ENCODE results near the gene SLC44A5. TPM values are rescaled to one million over a fixed set of nuclear protein-coding genes. Genes with fewer than 3 reads are reported as not detected.
"Not testable (repeated sequence)": the region's sequence is repeated elsewhere in the genome, so short reads cannot be mapped to it uniquely, and the experiment has no call there.

Gene SLC44A5
- total RNA-seq (2013) = 0.02 TPM
- polyA plus RNA-seq (not detected), polyA minus RNA-seq (not detected in 2 replicates), total RNA-seq (0 to 3.2 (median 0.08) reads per million in 11 experiments)

DNA sequence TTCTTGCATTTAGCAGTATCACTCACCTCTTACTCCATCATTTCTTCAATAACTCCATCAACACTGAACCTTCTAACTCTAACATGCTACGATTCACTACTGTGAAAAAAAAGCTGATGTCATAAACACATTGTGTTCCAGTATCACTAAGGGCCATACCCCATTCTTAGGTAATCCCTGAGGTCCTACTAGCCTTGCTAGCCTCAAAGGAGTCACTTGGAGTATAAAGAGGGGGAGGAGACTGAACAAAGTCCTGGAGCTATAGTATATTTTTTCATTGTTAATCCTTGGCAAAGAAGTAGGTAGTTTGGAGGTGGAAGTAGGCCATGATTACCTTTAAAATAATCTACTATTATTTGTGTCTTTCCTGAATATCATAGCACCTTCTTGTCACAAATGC lies at the start of gene SLC44A5:
SLC44A5 (minus strand) TSS at position 101 of the 400 bp plus-strand sequence. CDS start 69,667 bp downstream, outside the sequence.
- no peak within 1 kb of the TSS for H3K27ac ChIP-seq (ENCODE audit: low read depth in 1 of 2, low read length in 2 of 2)
- TF ChIP-seq CTCF (IDR thresholded peaks at IDR 0.05) = no peak
- no peak within 1 kb of the TSS for H3K4me2 ChIP-seq (replicated peaks; ENCODE audit: extremely low read depth, low read length, poor library complexity, severe bottlenecking)
- intact Hi-C loops (cut with micrococcal nuclease) = no loop called here
- H3K27ac Mint-ChIP-seq = no peak within 1 kb of the TSS
- peaks cover 0 to 4% of the 10 kb centered on the region in 2 donors for H3K36me3 Mint-ChIP-seq
- peaks cover 30 to 43% of the 10 kb centered on the region in 2 donors for H3K27me3 ChIP-seq (ENCODE audit: control insufficient read depth in 2 of 2, insufficient read depth in 2 of 2, low read length in 2 of 2)
- H3K9me3 ChIP-seq (replicated peaks in 1 of 2; ENCODE audit: control insufficient read depth in 1 of 2, insufficient read depth in 1 of 2, low read length in 2 of 2) = peaks cover 0 to 13% of the 10 kb centered on the region in 2 donors
- WGBS (ENCODE audit: insufficient coverage) = no CpG with 5 or more reads among the region's 1 CpG
- H3K4me1 Mint-ChIP-seq = peaks cover 10% of the 10 kb centered on the region
- H3K4me1 ChIP-seq (ENCODE audit: control insufficient read depth in 1 of 2, insufficient read depth in 2 of 2, low read length in 2 of 2) = peaks cover 5 to 11% of the 10 kb centered on the region in 2 donors
- H3K79me2 ChIP-seq (ENCODE audit: insufficient read depth, low read length) = no peaks in the 10 kb centered on the region
- H3K27me3 Mint-ChIP-seq (ENCODE audit: low read depth in 3 of 3) = peaks cover 33 to 39% (median 34%) of the 10 kb centered on the region in 3 donors
- peaks cover 3 to 11% (median 6%) of the 10 kb centered on the region in 7 donors for H3K9me3 Mint-ChIP-seq
- no peak within 1 kb of the TSS for H2AFZ ChIP-seq (ENCODE audit: insufficient read depth, low read depth, low read length, poor library complexity, severe bottlenecking)
- DNase-seq = no peak
- H3K36me3 ChIP-seq (replicated peaks in 1 of 2; ENCODE audit: control insufficient read depth in 1 of 2, insufficient read depth in 2 of 2, low read length in 2 of 2) = no peaks in the 10 kb centered on the region
- no peaks in the 10 kb centered on the region for H4K20me1 ChIP-seq (ENCODE audit: insufficient read depth, low read length)
- H3K4me3 ChIP-seq (replicated peaks in 1 of 3; ENCODE audit: low read depth in 2 of 3, low read length in 3 of 3) = no peak within 1 kb of the TSS
- H3K4me3 Mint-ChIP-seq = no peak within 1 kb of the TSS
- no peak within 1 kb of the TSS for H3K9ac ChIP-seq (ENCODE audit: insufficient read depth, low read length, poor library complexity, severe bottlenecking)

DNA sequence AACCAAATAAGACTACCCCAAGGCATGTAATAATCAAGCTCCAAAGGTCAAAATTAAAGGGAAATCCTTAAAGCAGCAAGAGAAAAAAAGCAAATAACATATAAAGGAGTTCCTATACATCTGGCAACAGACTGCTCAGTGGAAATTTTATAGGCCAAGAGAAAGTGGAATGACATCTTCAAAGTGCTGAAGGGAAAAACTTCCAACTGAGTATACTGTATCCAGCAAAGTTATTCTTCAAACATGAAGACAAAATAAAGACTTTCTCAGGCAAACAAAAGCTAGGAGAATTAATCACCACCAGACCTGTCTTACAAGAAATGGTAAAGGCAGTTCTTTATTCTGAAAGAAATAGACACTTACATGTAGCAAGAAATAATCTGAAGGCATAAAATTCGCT lies 45.0 kb upstream of the SLC44A5 start:
- intact Hi-C loops (cut with micrococcal nuclease) = no loop called here
- WGBS (ENCODE audit: insufficient coverage) = no CpG with 5 or more reads among the region's 1 CpG

GRCh38 chr1:75647183-75647582 lies 36.3 kb upstream of the SLC44A5 start:
- intact Hi-C loops (cut with micrococcal nuclease); H3K4me1 Mint-ChIP-seq; H3K27me3 Mint-ChIP-seq (ENCODE audit: low read depth in 3 of 3); H3K4me3 ChIP-seq (replicated peaks in 1 of 3; ENCODE audit: low read depth in 2 of 3, low read length in 3 of 3); H3K4me3 Mint-ChIP-seq; H3K9ac ChIP-seq (ENCODE audit: insufficient read depth, low read length, poor library complexity, severe bottlenecking); H3K4me2 ChIP-seq (replicated peaks; ENCODE audit: extremely low read depth, low read length, poor library complexity, severe bottlenecking); H3K4me1 ChIP-seq (ENCODE audit: control insufficient read depth in 1 of 2, insufficient read depth in 2 of 2, low read length in 2 of 2); DNase-seq; H3K27ac ChIP-seq (ENCODE audit: low read depth in 1 of 2, low read length in 2 of 2); H3K36me3 ChIP-seq (replicated peaks in 1 of 2; ENCODE audit: control insufficient read depth in 1 of 2, insufficient read depth in 2 of 2, low read length in 2 of 2); H3K27me3 ChIP-seq (ENCODE audit: control insufficient read depth in 2 of 2, insufficient read depth in 2 of 2, low read length in 2 of 2); H3K36me3 Mint-ChIP-seq; H3K79me2 ChIP-seq (ENCODE audit: insufficient read depth, low read length); H2AFZ ChIP-seq (ENCODE audit: insufficient read depth, low read depth, low read length, poor library complexity, severe bottlenecking); H4K20me1 ChIP-seq (ENCODE audit: insufficient read depth, low read length): not testable (repeated sequence)
- 64% methylated on average over 1 of the region's 2 CpGs for WGBS (ENCODE audit: insufficient coverage)
- peaks cover 9 to 19% of the 10 kb centered on the region in 2 donors for H3K9me3 ChIP-seq (replicated peaks in 1 of 2; ENCODE audit: control insufficient read depth in 1 of 2, insufficient read depth in 1 of 2, low read length in 2 of 2)
- Mint-ChIP-seq H3K27ac (peak overlapping the region in 1 of 7 donors; percentile 69), H3K9me3 (peaks cover 2 to 24% (median 14%) of the 10 kb centered on the region in 7 donors)

More for the DNA sequence above, 45.0 kb upstream of the SLC44A5 start:
- no peak overlapping the region for H3K4me3 ChIP-seq (replicated peaks in 1 of 3; ENCODE audit: low read depth in 2 of 3, low read length in 3 of 3)
- no peak overlapping the region for H3K4me3 Mint-ChIP-seq
- no peaks in the 10 kb centered on the region for H3K36me3 ChIP-seq (replicated peaks in 1 of 2; ENCODE audit: control insufficient read depth in 1 of 2, insufficient read depth in 2 of 2, low read length in 2 of 2)
- H3K27me3 ChIP-seq (ENCODE audit: control insufficient read depth in 2 of 2, insufficient read depth in 2 of 2, low read length in 2 of 2) = no peaks in the 10 kb centered on the region
- H3K79me2 ChIP-seq (ENCODE audit: insufficient read depth, low read length) = no peaks in the 10 kb centered on the region
- no peak overlapping the region for H3K27ac Mint-ChIP-seq
- H3K9ac ChIP-seq (ENCODE audit: insufficient read depth, low read length, poor library complexity, severe bottlenecking) = no peak overlapping the region
- no peak for DNase-seq
- no peaks in the 10 kb centered on the region for H4K20me1 ChIP-seq (ENCODE audit: insufficient read depth, low read length)
- peaks cover 16 to 20% of the 10 kb centered on the region in 2 donors for H3K9me3 ChIP-seq (replicated peaks in 1 of 2; ENCODE audit: control insufficient read depth in 1 of 2, insufficient read depth in 1 of 2, low read length in 2 of 2)
- no peak overlapping the region for H3K4me2 ChIP-seq (replicated peaks; ENCODE audit: extremely low read depth, low read length, poor library complexity, severe bottlenecking)
- H3K9me3 Mint-ChIP-seq = peaks cover 3 to 23% (median 12%) of the 10 kb centered on the region in 7 donors
- no peaks in the 10 kb centered on the region for H3K36me3 Mint-ChIP-seq
- TF ChIP-seq CTCF (IDR thresholded peaks at IDR 0.05) = no peak
- H2AFZ ChIP-seq (ENCODE audit: insufficient read depth, low read depth, low read length, poor library complexity, severe bottlenecking) = no peak overlapping the region
- peaks cover 2 to 3% (median 2%) of the 10 kb centered on the region in 3 donors for H3K27me3 Mint-ChIP-seq (ENCODE audit: low read depth in 3 of 3)
- H3K27ac ChIP-seq (ENCODE audit: low read depth in 1 of 2, low read length in 2 of 2) = no peak overlapping the region
- no peaks in the 10 kb centered on the region for H3K4me1 ChIP-seq (ENCODE audit: control insufficient read depth in 1 of 2, insufficient read depth in 2 of 2, low read length in 2 of 2)
- no peaks in the 10 kb centered on the region for H3K4me1 Mint-ChIP-seq
